Sigmoid colon (tissue), 4 donors: Measurements from ENCODE around the gene CRELD2.

Experiments
- EP300 ChIP-seq, 4 donors: sonication (generic); formaldehyde crosslinking; IDR thresholded peaks; one replicate each; pipeline ENCODE4 v1.6.1; 2017; ENCODE audit warnings: antibody characterized with exemption in 4 of 4
- POLR2A ChIP-seq, 2 donors: fragments of 450-650 bp; IDR thresholded peaks; one replicate each; pipeline ENCODE4 v1.6.1; 2016; ENCODE audit warnings: antibody characterized with exemption in 2 of 2, mild to moderate bottlenecking in 2 of 2, moderate library complexity in 2 of 2
- TF ChIP-seq, protein P1 (sequence below), 4 experiments: fragments of 450-650 bp in 3 of 4; fragments of 200-600 bp in 1 of 4; IDR thresholded peaks; one replicate each; pipeline ENCODE4 v1.5.1; 2016 to 2019; ENCODE audit warnings: antibody characterized with exemption in 4 of 4, mild to moderate bottlenecking in 3 of 4, moderate library complexity in 2 of 4

DNA sequence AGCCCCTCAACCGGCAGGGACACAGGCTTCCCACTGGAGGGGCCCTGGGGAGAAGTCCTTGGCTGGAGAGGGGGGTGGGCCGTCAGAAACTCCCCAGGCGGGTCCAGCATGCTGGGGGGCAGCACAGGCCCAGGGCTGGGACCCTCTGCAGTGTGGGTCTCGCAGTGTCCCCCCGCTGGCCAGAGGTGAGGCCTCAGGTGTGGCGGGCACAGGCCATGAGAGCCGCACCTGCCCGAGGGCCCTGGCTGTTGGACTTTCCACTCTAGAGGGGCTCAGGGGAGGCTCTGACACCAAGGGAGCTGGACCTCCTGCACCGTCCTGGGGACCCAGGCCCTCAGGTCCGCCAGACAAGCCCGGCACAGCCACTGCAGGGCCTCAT, 31.5 kb downstream of the CRELD2 start:
- TF ChIP-seq, protein P1, sequence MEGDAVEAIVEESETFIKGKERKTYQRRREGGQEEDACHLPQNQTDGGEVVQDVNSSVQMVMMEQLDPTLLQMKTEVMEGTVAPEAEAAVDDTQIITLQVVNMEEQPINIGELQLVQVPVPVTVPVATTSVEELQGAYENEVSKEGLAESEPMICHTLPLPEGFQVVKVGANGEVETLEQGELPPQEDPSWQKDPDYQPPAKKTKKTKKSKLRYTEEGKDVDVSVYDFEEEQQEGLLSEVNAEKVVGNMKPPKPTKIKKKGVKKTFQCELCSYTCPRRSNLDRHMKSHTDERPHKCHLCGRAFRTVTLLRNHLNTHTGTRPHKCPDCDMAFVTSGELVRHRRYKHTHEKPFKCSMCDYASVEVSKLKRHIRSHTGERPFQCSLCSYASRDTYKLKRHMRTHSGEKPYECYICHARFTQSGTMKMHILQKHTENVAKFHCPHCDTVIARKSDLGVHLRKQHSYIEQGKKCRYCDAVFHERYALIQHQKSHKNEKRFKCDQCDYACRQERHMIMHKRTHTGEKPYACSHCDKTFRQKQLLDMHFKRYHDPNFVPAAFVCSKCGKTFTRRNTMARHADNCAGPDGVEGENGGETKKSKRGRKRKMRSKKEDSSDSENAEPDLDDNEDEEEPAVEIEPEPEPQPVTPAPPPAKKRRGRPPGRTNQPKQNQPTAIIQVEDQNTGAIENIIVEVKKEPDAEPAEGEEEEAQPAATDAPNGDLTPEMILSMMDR (IDR thresholded peaks at IDR 0.05): no peak
- TF ChIP-seq POLR2A (IDR thresholded peaks at IDR 0.05) (no peak), EP300 (IDR thresholded peaks at IDR 0.05) (no peak)
